Superior temporal gyrus (tissue), 1 donor: ENCODE measurements around the gene SCYL1.

Experiments
- DNase-seq: peaks from one replicate; pipeline ENCODE4 v3.0.0-alpha.2; 2016; ENCODE audit errors: extremely low spot score

SCYL1 gene

DNA sequence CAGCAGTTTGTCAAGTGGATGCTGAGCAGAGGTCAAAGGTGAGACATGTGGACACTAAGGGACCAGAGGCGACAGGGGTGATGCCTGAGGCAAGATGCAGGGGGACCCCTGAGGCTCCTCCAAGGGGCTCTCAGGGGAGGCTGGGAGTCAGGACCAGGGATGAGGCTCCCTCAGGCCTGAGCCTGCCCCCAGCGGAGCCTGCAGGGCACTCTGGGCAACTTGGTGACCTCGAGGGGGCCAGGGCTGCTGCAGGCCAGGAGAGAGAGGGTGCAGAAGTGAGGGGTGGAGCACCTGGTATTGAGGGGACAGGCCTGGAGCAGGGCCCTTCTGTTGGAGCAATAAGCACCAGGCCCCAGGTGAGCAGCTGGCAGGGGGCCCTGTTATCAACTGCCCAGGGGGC, 57.0 kb downstream of the SCYL1 start:
- no peak for DNase-seq

GRCh38 chr11:65583589-65583988, 58.7 kb downstream of the SCYL1 start:
- no peak for DNase-seq

- DNase-seq = no peak
Measured at GRCh38 chr11:65584106-65584505, 59.2 kb downstream of the SCYL1 start.

DNA sequence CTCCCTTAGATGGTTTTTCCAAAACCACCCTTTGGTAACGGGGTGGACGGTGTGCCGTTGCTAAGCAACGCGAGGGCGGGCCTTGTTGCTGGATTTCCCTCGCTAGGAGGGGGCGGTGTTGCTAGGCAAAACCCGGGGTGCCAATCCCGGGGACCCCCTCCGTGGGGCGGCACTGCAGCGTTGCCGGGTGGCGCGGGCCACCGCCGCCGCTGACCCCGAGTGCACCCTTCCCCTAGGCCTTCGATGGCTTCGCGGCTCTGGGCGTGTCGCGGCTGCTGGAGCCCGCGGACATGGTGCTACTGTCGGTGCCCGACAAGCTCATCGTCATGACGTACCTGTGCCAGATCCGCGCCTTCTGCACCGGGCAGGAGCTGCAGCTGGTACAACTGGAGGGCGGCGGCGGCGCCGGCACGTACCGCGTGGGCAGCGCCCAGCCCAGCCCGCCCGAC, 59.9 kb downstream of the SCYL1 start:
- peak; percentile 44 for DNase-seq

DNA sequence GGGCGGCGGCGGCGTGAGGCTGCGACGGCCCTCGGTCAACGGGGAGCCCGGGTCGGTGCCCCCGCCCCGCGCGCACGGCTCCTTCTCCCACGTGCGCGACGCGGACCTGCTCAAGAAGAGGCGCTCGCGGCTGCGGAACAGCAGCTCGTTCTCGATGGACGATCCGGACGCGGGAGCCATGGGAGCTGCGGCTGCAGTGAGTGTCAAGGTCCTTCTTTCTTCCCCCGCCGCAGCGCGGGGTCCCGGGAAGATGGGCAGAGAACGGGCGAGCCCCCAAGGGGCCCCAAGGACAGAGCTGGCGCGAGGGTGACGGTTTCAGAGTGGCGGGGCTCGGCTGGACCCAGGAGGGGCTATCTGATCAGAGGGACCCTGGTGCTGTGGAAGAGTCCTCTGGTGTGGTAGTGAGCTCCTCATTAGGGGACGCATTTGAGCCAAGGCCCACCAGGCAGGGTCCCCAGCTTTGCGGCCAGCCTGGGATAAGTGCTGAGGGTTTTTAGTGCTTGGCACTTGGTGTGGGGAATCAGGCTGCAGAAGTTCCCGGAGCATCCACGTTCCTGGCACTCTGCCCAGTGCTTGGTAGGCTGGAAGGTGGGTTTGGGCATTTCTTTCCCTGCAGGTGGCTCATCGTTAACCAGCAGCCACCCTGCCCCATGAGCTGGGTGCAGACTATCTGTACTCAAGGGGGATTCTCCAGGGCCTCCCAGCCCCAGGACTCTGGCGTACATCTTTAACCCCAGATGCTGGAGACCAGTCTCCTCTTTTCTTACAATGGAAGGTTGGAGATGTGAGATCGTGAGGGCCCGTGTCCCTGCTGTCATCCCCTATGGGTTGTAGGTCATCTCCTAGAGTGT, 60.7 kb downstream of the SCYL1 start:
- DNase-seq = no peak

DNA sequence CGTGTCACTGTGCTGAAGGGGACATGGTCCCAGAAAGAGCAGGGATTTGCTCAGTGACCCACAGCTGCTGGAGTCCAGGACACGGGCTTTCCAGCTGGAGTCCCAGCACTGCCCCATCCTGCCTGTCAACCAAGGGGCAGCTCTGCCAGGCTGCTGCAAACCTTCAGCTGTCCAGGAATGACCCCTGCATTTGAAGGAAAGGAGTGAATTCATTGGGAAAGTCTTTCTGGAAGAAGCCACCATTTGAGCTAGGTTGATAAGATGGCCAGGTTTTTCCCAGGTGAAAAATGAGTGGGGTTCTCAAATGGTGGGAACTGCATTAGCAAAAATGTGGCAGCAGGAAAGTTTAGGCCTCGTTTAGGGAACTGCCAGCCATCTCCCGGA, 61.4 kb downstream of the SCYL1 start:
- no peak for DNase-seq

GRCh38 chr11:65586676-65587075, 61.8 kb downstream of the SCYL1 start:
- no peak for DNase-seq
